GM23248 (cell line): ENCODE results near the gene OR10J5. TPM values are rescaled to one million over a fixed set of nuclear protein-coding genes. Genes with fewer than 3 reads are reported as not detected.

ENCODE experiments used
- DNase-seq: peaks from one replicate; pipeline ENCODE4 v3.0.0-alpha.2; 2015
- H2AFZ ChIP-seq: fragments of 200-600 bp; sonication (generic); 2 replicates; pipeline ENCODE4 v1.6.1; 2016; ENCODE audit warnings: antibody characterized with exemption
- H3F3A ChIP-seq: fragments of 200-600 bp; sonication (generic); 2 replicates; pipeline ENCODE4 v1.6.1; 2016; ENCODE audit warnings: mild to moderate bottlenecking, antibody characterized with exemption, mixed run types; ENCODE audit not compliant: insufficient read depth
- H3K27ac ChIP-seq: fragments of 200-600 bp; sonication (generic); 2 replicates; pipeline ENCODE4 v1.5.1; 2016; ENCODE audit warnings: mild to moderate bottlenecking
- H3K27me3 ChIP-seq: fragments of 200-600 bp; sonication (generic); replicated peaks from 2 replicates; pipeline ENCODE4 v1.6.1; 2016; ENCODE audit warnings: mild to moderate bottlenecking; ENCODE audit not compliant: insufficient read depth
- H3K36me3 ChIP-seq: fragments of 200-600 bp; sonication (generic); 2 replicates; pipeline ENCODE4 v1.6.1; 2016; ENCODE audit warnings: low read depth, mild to moderate bottlenecking
- H3K4me1 ChIP-seq: fragments of 200-600 bp; sonication (generic); 2 replicates; pipeline ENCODE4 v1.6.1; 2016; ENCODE audit warnings: mild to moderate bottlenecking; ENCODE audit not compliant: insufficient read depth
- H3K4me2 ChIP-seq: fragments of 200-600 bp; sonication (generic); one replicate; pipeline ENCODE4 v1.6.1; 2016; ENCODE audit warnings: mild to moderate bottlenecking; ENCODE audit not compliant: unreplicated experiment
- H3K4me3 ChIP-seq: fragments of 200-600 bp; sonication (generic); 2 replicates; pipeline ENCODE4 v1.5.1; 2016; ENCODE audit warnings: mild to moderate bottlenecking
- H3K79me2 ChIP-seq: fragments of 200-600 bp; sonication (generic); 2 replicates; pipeline ENCODE4 v1.6.1; 2016; ENCODE audit warnings: mild to moderate bottlenecking; ENCODE audit not compliant: insufficient read depth
- H3K9ac ChIP-seq: fragments of 200-600 bp; sonication (generic); 2 replicates; pipeline ENCODE4 v1.6.1; 2016; ENCODE audit warnings: mild to moderate bottlenecking
- H3K9me2 ChIP-seq: fragments of 200-600 bp; sonication (generic); 2 replicates; pipeline ENCODE4 v1.6.1; 2016; ENCODE audit warnings: mixed run types, mild to moderate bottlenecking, moderate library complexity; ENCODE audit not compliant: insufficient read depth
- H3K9me3 ChIP-seq: fragments of 200-600 bp; sonication (generic); one replicate; pipeline ENCODE4 v1.6.1; 2017; ENCODE audit warnings: low read depth
- H4K20me1 ChIP-seq: fragments of 200-600 bp; sonication (generic); 2 replicates; pipeline ENCODE4 v1.6.0; 2016; ENCODE audit not compliant: insufficient read depth
- EZH2 ChIP-seq: fragments of 200-600 bp; sonication (generic); IDR thresholded peaks from 2 replicates; pipeline ENCODE4 v1.6.1; 2018; ENCODE audit warnings: antibody characterized with exemption, mild to moderate bottlenecking; ENCODE audit not compliant: insufficient read depth, poor library complexity, severe bottlenecking
- EZH2phosphoT487 ChIP-seq: fragments of 200-600 bp; sonication (generic); IDR thresholded peaks from 2 replicates; pipeline ENCODE4 v1.6.1; 2018; ENCODE audit warnings: antibody characterized with exemption, moderate library complexity, mild to moderate bottlenecking, low read depth; ENCODE audit not compliant: insufficient read depth
- WGBS, 2 experiments: methylation state at CpG; one replicate each; pipeline ENCODE4 v1.1.6; 2015 to 2017; ENCODE audit warnings: low lambda C conversion rate in 2 of 2, low coverage in 1 of 2; ENCODE audit errors: missing lambda C conversion rate in 2 of 2; 5-methylcytosine and 5-hydroxymethylcytosine counted together
- in situ Hi-C: fragments of 300-500 bp; cut with MboI; formaldehyde crosslinking; loops from 2 replicates; pipeline ENCODE4 v1.15.0; 2020
- polyA plus RNA-seq: library from polyadenylated mRNA; unstranded; fragments of >200 nt; fragmentation: Nextera tagmentation; extraction: Ambion mirVana; gene quantifications from 2 replicates; pipeline ENCODE4 v1.2.1, GENCODE V29; 2016
- total RNA-seq: library from RNA; depleted of rRNA; stranded (reverse); fragments of >200 nt; shearing (Covaris generic); gene quantifications from 2 replicates; pipeline ENCODE4 v1.2.3, GENCODE V29; 2014; rRNA removed

Gene OR10J5
- total and polyA plus RNA-seq, 2 experiments from 2014 or later, result not detected

DNA sequence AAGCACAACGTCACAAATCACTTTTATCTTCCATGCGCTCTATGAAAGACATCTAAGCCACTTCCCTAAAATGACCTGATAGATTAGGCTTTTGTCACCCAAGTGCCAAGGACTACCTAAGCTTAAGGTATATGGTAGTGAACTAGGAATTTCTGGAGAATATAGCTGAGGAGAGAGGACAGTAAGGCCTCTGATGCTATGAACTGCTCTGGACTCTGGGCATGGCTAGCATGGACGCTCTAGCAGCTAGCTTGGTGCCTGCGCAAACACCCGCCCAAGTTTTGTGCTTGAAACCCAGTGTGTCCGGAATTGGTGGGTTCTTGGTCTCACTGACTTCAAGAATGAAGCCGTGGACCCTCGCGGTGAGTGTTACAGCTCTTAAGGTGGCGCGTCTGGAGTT is 42.5 kb downstream of the OR10J5 start:
- Histone ChIP-seq H3K9ac (no peak overlapping the region), H3F3A (no peaks in the 10 kb centered on the region), H3K4me3 (no peak overlapping the region), H3K79me2 (no peaks in the 10 kb centered on the region), H3K27ac (no peak overlapping the region), H3K36me3 (no peaks in the 10 kb centered on the region), H3K4me1 (peaks cover 9% of the 10 kb centered on the region), H4K20me1 (no peaks in the 10 kb centered on the region), H2AFZ (no peak overlapping the region), H3K27me3 (no peaks in the 10 kb centered on the region), H3K9me2 (no peaks in the 10 kb centered on the region), H3K4me2 (no peak overlapping the region), H3K9me3 (no peaks in the 10 kb centered on the region)
- 43 to 49% methylated on average over 11 of the region's 11 CpGs for WGBS, 2 experiments
- in situ Hi-C loops, result no loop called here
- TF ChIP-seq EZH2 (no peak), EZH2phosphoT487 (no peak)
- DNase-seq, result no peak

DNA sequence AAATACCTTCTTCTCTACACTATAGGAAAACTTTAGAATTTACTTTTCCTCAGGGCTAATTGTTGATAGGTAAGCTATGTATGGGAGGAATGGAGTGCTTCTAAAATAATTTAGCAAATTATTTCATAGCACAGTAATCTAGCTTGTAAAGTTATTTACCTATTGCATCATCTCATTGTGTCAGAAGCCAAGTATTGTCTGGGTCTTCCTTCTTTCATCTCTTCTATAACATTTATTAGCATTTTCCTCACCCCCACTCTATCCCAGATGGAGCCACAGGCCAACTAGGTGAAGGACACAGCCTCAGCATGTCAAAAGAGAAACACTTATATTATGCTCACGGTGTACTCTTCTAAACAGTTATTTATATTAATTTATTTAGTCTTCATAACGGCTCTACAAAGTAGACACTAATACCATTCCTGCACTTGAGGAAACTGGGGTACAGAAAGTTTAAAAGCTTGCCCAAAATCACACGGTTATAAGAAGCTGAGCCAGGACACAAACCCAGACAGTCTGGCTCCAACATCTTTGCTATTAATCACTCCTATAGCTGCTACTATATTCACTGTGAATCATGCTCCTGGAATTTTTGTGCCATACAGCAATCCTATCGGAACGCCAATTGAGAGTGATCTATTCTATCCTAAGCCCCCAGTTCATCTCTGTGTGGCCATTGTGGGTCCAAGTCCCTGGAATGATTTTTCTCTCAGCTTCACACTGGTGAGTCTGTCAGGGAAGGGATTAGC is 43.1 kb downstream of the OR10J5 start:
- Histone ChIP-seq H3K9me3 (no peaks in the 10 kb centered on the region), H3K9ac (peak overlapping the region; percentile 38; the same call in 1 of the 2 replicates), H3K27ac (peak overlapping the region; percentile 73), H4K20me1 (no peaks in the 10 kb centered on the region), H3K79me2 (no peaks in the 10 kb centered on the region), H3K4me2 (no peak overlapping the region), H3F3A (no peaks in the 10 kb centered on the region), H2AFZ (no peak overlapping the region), H3K9me2 (no peaks in the 10 kb centered on the region), H3K27me3 (no peaks in the 10 kb centered on the region), H3K36me3 (no peaks in the 10 kb centered on the region), H3K4me1 (peaks cover 9% of the 10 kb centered on the region), H3K4me3 (no peak overlapping the region)
- in situ Hi-C loops, result no loop called here
- TF ChIP-seq EZH2, result no peak
- TF ChIP-seq EZH2phosphoT487, result no peak
- DNase-seq, result peak; percentile 71
- WGBS, 2 experiments, result 25 to 27% methylated on average over 5 of the region's 5 CpGs

Other genes with a start within 250 kb of the OR10J5 start
- not detected in 2 replicates for gene FCER1A, start 233.7 kb downstream of the OR10J5 start, total RNA-seq
- gene FCER1A, start 233.7 kb downstream of the OR10J5 start, polyA plus RNA-seq, result not detected in 2 replicates
- not detected in 2 replicates for gene OR10J4, start 103.8 kb downstream of the OR10J5 start, total RNA-seq
- not detected in 2 replicates for gene OR10J4, start 103.8 kb downstream of the OR10J5 start, polyA plus RNA-seq
- gene OR10J1, start 96.3 kb downstream of the OR10J5 start, total RNA-seq, result not detected in 2 replicates
- gene OR10J1, start 96.3 kb downstream of the OR10J5 start, polyA plus RNA-seq, result not detected in 2 replicates
- not detected in 2 replicates for gene APCS, start 51.8 kb upstream of the OR10J5 start, total RNA-seq
- not detected in 2 replicates for gene APCS, start 51.8 kb upstream of the OR10J5 start, polyA plus RNA-seq
- gene CRP, start 178.6 kb upstream of the OR10J5 start, total RNA-seq, result not detected in 2 replicates
- not detected in 2 replicates for gene CRP, start 178.6 kb upstream of the OR10J5 start, polyA plus RNA-seq
- gene DUSP23, start 245.0 kb upstream of the OR10J5 start, total RNA-seq, result 32.6 and 33.8 TPM in 2 replicates
- gene DUSP23, start 245.0 kb upstream of the OR10J5 start, polyA plus RNA-seq, result 51.4 and 52.1 TPM in 2 replicates